ENCODE results near the gene ALX4.

ALX4 gene

DNA sequence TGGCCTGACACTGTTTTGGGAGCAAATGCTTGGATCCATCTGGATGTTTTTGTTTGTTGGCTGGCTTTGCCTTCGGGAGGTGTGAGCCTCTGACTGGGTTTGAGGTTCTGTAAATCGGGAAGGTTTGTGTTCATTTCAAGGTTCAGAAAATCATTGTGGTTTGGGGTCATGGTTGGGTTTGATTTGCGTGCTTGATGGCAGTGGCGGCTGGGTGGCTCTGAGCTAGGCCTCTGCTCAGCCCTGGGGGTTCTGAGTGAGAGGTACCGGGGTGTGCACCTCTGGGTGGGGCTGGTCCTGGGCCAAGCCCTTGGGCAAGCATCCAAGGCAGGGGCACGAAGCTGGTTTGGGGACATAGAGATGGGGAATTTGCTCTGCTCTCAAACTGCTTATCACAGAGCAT lies 37.0 kb upstream of the ALX4 start:
- H3K9ac ChIP-seq (ENCODE audit: low read length), result no peak overlapping the region
- no peak overlapping the region for H3K4me3 ChIP-seq (ENCODE audit: low read depth in 1 of 2, low read length in 2 of 2)
- no peaks in the 10 kb centered on the region for H3K36me3 ChIP-seq (ENCODE audit: insufficient read depth, low read length)
- no peaks in the 10 kb centered on the region for H3K4me1 ChIP-seq (ENCODE audit: insufficient read depth, low read length)
- H3K9me3 ChIP-seq (ENCODE audit: low read length), result no peaks in the 10 kb centered on the region
- no peak overlapping the region for H3K27ac ChIP-seq (ENCODE audit: low read depth, low read length)
- peaks cover 0 to 5% of the 10 kb centered on the region in 2 donors for H3K27me3 ChIP-seq (ENCODE audit: control insufficient read depth in 1 of 2, insufficient read depth in 2 of 2, low read length in 2 of 2)

DNA sequence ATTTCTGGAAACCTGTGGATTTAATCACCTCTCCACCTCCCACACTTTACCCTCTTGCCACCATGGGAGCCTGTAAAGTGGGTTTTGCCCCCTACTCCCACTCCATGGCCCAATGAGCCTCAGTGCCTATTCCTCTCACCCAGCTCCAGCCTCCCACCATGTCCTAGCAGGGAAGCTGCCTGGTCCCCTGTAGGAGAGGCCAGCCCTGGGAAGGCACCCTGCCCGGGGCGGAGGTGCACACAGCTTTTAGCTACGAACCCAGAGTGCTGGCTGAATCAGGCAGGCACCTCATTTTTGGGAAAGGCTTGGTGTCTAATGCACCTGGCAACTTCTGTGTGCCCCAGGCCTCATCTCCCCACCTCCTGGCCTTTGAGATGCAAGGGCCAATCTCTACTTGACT lies 35.8 kb upstream of the ALX4 start:
- Histone ChIP-seq H3K27ac (ENCODE audit: low read depth, low read length) (no peak overlapping the region), H3K4me3 (ENCODE audit: low read depth in 1 of 2, low read length in 2 of 2) (no peak overlapping the region), H3K36me3 (ENCODE audit: insufficient read depth, low read length) (no peaks in the 10 kb centered on the region), H3K4me1 (ENCODE audit: insufficient read depth, low read length) (no peaks in the 10 kb centered on the region), H3K9me3 (ENCODE audit: low read length) (no peaks in the 10 kb centered on the region), H3K27me3 (ENCODE audit: control insufficient read depth in 1 of 2, insufficient read depth in 2 of 2, low read length in 2 of 2) (peaks cover 0 to 6% of the 10 kb centered on the region in 2 donors), H3K9ac (ENCODE audit: low read length) (no peak overlapping the region)

DNA sequence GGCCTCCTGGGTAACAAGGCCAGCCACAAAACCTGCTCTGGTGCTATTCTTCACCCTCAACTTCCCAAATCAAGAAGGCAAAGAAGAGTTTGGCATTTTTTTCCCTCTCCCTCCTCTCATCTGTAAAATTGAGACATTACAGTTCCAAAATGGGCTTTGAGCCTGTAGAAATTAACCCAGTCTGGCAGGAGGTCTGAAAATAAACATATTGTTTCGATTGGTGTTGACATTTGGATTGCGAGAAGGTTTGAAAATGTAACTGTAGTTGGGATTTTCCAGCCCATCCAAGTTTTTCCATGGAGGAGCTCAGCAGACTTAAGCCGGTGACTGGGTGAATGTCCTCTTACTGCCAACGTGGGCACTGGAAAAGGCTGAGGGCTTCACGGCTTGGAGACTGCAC lies 35.0 kb upstream of the ALX4 start:
- H3K27ac ChIP-seq (ENCODE audit: low read depth, low read length), result no peak overlapping the region
- no peak overlapping the region for H3K4me3 ChIP-seq (ENCODE audit: low read depth in 1 of 2, low read length in 2 of 2)
- H3K27me3 ChIP-seq (ENCODE audit: control insufficient read depth in 1 of 2, insufficient read depth in 2 of 2, low read length in 2 of 2), result peaks cover 0 to 9% of the 10 kb centered on the region in 2 donors
- no peaks in the 10 kb centered on the region for H3K36me3 ChIP-seq (ENCODE audit: insufficient read depth, low read length)
- H3K9ac ChIP-seq (ENCODE audit: low read length), result no peak overlapping the region
- no peaks in the 10 kb centered on the region for H3K4me1 ChIP-seq (ENCODE audit: insufficient read depth, low read length)
- H3K9me3 ChIP-seq (ENCODE audit: low read length), result no peaks in the 10 kb centered on the region

DNA sequence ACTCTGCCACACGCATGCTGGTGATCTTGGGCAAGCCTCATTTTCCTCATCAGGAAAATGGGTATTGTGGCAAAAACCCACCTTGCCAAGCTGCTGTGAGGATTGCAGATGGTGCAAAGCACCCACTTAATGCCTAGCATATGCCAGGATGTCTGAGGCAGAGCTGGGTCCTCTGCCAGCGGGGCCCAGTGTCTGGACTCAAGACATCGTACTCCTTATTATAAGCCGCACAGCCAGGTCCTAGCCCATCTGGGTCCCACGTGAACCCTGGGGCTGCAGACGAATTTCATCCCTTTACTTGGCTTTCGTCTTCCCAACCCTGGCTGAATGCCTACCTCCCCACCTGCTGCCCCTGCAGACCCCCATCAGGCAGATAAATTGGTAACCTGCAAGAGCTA lies 34.5 kb upstream of the ALX4 start:
- Histone ChIP-seq H3K27me3 (ENCODE audit: control insufficient read depth in 1 of 2, insufficient read depth in 2 of 2, low read length in 2 of 2) (peaks cover 0 to 9% of the 10 kb centered on the region in 2 donors), H3K9ac (ENCODE audit: low read length) (no peak overlapping the region), H3K4me1 (ENCODE audit: insufficient read depth, low read length) (no peaks in the 10 kb centered on the region)

DNA sequence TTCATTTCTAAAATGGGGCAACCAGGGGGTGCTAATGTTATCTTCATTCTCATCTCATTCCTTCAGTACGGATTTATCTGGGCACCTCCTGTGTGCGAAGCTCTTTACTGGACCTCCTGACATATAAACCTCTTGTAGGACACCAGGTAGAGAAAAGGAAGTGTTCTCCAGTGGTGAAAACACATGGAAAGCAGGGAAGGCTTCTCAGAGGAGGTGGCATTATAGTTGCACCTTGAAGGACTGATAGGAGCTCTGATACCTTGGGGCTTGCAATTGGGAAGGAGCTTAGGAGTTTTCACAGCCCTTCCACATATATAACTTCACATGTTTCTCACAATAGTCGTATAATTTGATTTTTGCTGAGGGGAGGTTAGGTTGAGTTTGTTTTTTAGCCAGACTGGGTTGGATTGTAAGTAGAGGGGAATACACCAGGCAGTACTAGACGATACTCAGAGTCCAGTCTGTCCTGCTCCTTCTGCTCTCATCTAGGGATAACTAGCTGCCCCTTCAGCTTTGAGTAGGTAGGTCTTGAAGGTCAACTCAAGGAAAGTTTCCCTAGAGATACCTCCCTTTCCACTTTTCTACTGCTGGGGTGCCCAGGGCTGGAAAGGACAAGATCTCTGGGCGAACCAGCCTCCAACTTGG lies 34.0 kb upstream of the ALX4 start:
- no peak overlapping the region for H3K4me3 ChIP-seq (ENCODE audit: low read depth in 1 of 2, low read length in 2 of 2)
- H3K9me3 ChIP-seq (ENCODE audit: low read length), result no peaks in the 10 kb centered on the region
- H3K27me3 ChIP-seq (ENCODE audit: control insufficient read depth in 1 of 2, insufficient read depth in 2 of 2, low read length in 2 of 2), result peaks cover 4 to 11% of the 10 kb centered on the region in 2 donors
- no peak overlapping the region for H3K27ac ChIP-seq (ENCODE audit: low read depth, low read length)
- no peak overlapping the region for H3K9ac ChIP-seq (ENCODE audit: low read length)
- no peaks in the 10 kb centered on the region for H3K4me1 ChIP-seq (ENCODE audit: insufficient read depth, low read length)
- H3K36me3 ChIP-seq (ENCODE audit: insufficient read depth, low read length), result no peaks in the 10 kb centered on the region

More for the DNA sequence above, 34.5 kb upstream of the ALX4 start:
- Histone ChIP-seq H3K27ac (ENCODE audit: low read depth, low read length) (no peak overlapping the region), H3K4me3 (ENCODE audit: low read depth in 1 of 2, low read length in 2 of 2) (no peak overlapping the region), H3K9me3 (ENCODE audit: low read length) (no peaks in the 10 kb centered on the region), H3K36me3 (ENCODE audit: insufficient read depth, low read length) (no peaks in the 10 kb centered on the region)

DNA sequence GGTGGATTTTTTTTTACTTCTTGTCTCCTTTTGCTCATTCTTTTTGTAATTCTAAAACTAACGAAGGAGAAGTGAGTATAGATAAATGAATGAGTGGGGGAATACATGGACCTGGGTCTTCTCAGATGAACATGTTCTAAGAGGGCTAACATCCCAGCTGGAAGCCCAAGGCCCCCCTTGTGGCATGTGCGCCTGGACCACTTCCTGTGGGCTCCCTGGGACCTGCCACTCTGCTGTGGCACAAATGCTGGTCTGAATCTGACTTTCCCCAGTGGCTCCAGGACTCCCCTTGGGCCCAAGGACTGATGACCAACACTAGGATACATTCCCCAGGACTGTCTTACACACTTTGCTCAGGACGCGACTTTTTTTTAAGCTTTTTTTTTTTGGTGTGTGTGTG lies 32.7 kb upstream of the ALX4 start:
- no peaks in the 10 kb centered on the region for H3K36me3 ChIP-seq (ENCODE audit: insufficient read depth, low read length)
- peaks cover 10 to 18% of the 10 kb centered on the region in 2 donors for H3K27me3 ChIP-seq (ENCODE audit: control insufficient read depth in 1 of 2, insufficient read depth in 2 of 2, low read length in 2 of 2)
- H3K4me1 ChIP-seq (ENCODE audit: insufficient read depth, low read length), result no peaks in the 10 kb centered on the region
- H3K9ac ChIP-seq (ENCODE audit: low read length), result no peak overlapping the region
- no peak overlapping the region for H3K27ac ChIP-seq (ENCODE audit: low read depth, low read length)
- no peaks in the 10 kb centered on the region for H3K9me3 ChIP-seq (ENCODE audit: low read length)
- no peak overlapping the region for H3K4me3 ChIP-seq (ENCODE audit: low read depth in 1 of 2, low read length in 2 of 2)

DNA sequence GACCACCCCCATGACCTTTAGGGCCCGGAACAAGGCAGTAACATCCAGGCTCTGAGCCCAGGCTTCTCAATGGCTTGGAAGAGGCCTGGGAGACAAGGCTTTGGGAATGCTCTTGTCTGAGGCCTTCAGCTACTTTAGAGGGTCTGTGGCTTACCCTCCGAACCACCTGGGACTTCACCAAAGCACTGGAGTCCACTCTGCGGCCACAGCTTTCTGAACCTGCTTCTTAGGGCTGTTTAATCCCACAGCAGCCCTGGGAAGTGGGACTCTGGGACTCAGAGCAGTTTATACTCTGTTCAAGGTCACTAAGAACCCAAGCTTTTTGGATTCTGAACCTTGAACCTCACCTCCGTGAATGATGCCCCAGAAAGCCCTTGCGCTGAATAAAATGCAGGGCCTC lies 30.7 kb upstream of the ALX4 start:
- no peaks in the 10 kb centered on the region for H3K4me1 ChIP-seq (ENCODE audit: insufficient read depth, low read length)
- H3K27ac ChIP-seq (ENCODE audit: low read depth, low read length), result no peak overlapping the region
- H3K27me3 ChIP-seq (ENCODE audit: control insufficient read depth in 1 of 2, insufficient read depth in 2 of 2, low read length in 2 of 2), result peaks cover 23 to 31% of the 10 kb centered on the region in 2 donors
- no peaks in the 10 kb centered on the region for H3K9me3 ChIP-seq (ENCODE audit: low read length)
- no peak overlapping the region for H3K9ac ChIP-seq (ENCODE audit: low read length)
- H3K4me3 ChIP-seq (ENCODE audit: low read depth in 1 of 2, low read length in 2 of 2), result no peak overlapping the region
- H3K36me3 ChIP-seq (ENCODE audit: insufficient read depth, low read length), result no peaks in the 10 kb centered on the region

DNA sequence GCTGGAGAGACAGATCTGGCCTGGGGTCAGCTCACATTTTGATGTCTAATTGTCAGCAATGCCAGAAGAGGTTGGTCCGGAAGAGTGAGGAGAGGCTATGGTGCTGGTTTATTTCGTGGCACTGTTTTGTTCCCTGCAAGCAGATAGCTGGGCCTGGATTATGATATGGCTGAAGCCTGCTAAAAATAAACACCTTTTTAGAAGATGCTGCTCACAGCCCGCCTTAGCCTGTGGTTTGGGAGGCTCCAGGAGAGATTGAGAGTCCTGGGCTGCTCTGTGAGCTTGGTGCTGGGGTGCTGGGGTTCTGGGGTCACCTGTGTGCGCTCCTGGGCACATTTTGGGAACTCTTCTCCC lies 29.6 kb upstream of the ALX4 start:
- Histone ChIP-seq H3K36me3 (ENCODE audit: insufficient read depth, low read length) (no peaks in the 10 kb centered on the region), H3K27ac (ENCODE audit: low read depth, low read length) (no peak overlapping the region), H3K9ac (ENCODE audit: low read length) (no peak overlapping the region), H3K27me3 (ENCODE audit: control insufficient read depth in 1 of 2, insufficient read depth in 2 of 2, low read length in 2 of 2) (peaks cover 29 to 42% of the 10 kb centered on the region in 2 donors), H3K4me3 (ENCODE audit: low read depth in 1 of 2, low read length in 2 of 2) (no peak overlapping the region), H3K4me1 (ENCODE audit: insufficient read depth, low read length) (no peaks in the 10 kb centered on the region), H3K9me3 (ENCODE audit: low read length) (no peaks in the 10 kb centered on the region)

DNA sequence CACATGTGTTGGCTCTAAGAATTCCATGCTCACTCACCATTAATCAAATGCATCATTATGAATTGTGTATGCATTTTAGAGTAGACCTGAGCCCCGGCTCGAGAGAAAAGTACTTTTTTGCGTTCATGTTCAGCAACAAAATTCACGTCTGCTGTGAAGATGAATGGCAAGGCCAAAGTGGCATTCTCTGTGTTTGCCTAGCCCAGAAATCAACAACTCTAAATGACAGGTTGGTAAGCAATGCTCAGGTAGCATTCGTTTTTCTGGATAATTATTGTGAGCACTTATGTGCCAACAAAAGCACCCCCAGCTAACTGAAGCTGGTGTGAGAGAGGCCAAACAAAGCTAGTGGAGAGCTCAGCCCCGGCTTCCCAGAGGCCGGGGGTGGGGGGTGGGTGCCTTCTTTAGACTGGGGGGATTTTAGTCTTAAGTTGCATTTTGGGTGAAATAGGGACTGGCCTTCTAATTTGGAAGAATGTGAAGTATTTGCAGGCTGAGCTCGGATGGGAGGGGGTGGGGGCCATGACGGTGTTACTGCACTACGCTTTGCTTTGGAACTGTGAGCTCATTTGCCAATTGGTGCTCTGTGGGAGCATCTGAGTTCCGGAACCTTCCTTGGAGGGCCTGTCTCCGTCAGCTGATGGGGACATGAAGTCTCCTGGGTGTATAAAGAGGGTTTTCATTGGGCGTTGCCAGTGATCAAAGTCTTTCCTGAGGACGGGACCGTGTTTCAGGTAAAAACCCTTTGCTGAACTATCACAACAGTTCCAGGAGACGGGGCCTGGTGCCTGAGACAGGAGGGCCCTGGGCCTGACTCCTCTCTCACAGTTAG lies 29.0 kb upstream of the ALX4 start:
- Histone ChIP-seq H3K9me3 (ENCODE audit: low read length) (no peaks in the 10 kb centered on the region), H3K4me1 (ENCODE audit: insufficient read depth, low read length) (no peaks in the 10 kb centered on the region), H3K27me3 (ENCODE audit: control insufficient read depth in 1 of 2, insufficient read depth in 2 of 2, low read length in 2 of 2) (peaks cover 34 to 48% of the 10 kb centered on the region in 2 donors), H3K9ac (ENCODE audit: low read length) (no peak overlapping the region), H3K4me3 (ENCODE audit: low read depth in 1 of 2, low read length in 2 of 2) (no peak overlapping the region), H3K27ac (ENCODE audit: low read depth, low read length) (no peak overlapping the region), H3K36me3 (ENCODE audit: insufficient read depth, low read length) (no peaks in the 10 kb centered on the region)

DNA sequence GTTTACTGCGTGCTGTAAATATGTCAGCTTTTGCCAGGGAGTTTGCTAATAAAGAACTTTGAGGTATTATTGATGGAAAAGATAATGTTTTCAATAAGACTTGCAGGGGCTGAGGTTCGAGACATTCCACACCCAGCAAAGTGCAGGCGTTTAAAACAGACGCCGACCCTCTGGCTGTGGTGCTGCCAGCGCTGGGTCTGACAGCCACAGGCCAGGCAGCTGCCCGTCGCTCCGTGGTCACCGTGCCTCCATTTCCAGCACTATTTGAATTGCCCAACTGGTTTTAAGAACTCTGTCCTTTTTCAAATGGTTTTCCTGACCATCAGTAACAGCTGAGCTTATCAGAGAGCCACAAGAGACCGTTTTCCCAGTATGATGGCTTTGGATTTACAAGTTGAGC lies 28.1 kb upstream of the ALX4 start:
- H3K4me1 ChIP-seq (ENCODE audit: insufficient read depth, low read length), result no peaks in the 10 kb centered on the region
- no peak overlapping the region for H3K27ac ChIP-seq (ENCODE audit: low read depth, low read length)
- H3K27me3 ChIP-seq (ENCODE audit: control insufficient read depth in 1 of 2, insufficient read depth in 2 of 2, low read length in 2 of 2), result peaks cover 39 to 54% of the 10 kb centered on the region in 2 donors
- no peaks in the 10 kb centered on the region for H3K9me3 ChIP-seq (ENCODE audit: low read length)
- no peaks in the 10 kb centered on the region for H3K36me3 ChIP-seq (ENCODE audit: insufficient read depth, low read length)
- H3K4me3 ChIP-seq (ENCODE audit: low read depth in 1 of 2, low read length in 2 of 2), result no peak overlapping the region
- H3K9ac ChIP-seq (ENCODE audit: low read length), result no peak overlapping the region

DNA sequence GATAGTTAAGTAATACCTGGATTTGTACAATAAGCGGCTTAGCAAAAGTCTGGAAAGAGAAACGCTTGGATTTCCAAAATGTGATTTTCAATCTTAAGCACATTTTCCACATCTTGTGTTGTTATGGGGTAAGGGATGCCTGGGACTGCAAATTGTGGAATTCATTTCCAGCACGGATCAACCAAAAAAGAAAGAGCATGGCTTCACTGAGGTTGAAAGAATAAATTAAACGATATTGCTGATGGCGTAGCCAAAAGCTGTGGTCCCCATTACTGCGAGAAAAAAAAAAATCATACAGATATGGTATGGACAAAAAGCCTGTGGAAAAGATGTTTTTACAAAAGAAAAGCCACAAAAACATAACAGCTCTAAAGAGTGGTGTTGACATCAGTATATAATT lies 26.0 kb upstream of the ALX4 start:
- H3K4me3 ChIP-seq (ENCODE audit: low read depth in 1 of 2, low read length in 2 of 2), result no peak overlapping the region
- H3K27ac ChIP-seq (ENCODE audit: low read depth, low read length), result no peak overlapping the region
- no peak overlapping the region for H3K9ac ChIP-seq (ENCODE audit: low read length)
- H3K4me1 ChIP-seq (ENCODE audit: insufficient read depth, low read length), result no peaks in the 10 kb centered on the region
- peaks cover 39 to 54% of the 10 kb centered on the region in 2 donors for H3K27me3 ChIP-seq (ENCODE audit: control insufficient read depth in 1 of 2, insufficient read depth in 2 of 2, low read length in 2 of 2)
- H3K36me3 ChIP-seq (ENCODE audit: insufficient read depth, low read length), result no peaks in the 10 kb centered on the region
- H3K9me3 ChIP-seq (ENCODE audit: low read length), result no peaks in the 10 kb centered on the region
